ENCODE data around the gene LCN6. TPM values are rescaled to one million over a fixed set of nuclear protein-coding genes. Genes with fewer than 3 reads are reported as not detected.

The LCN6 gene
- total RNA-seq, 1 experiment from 2014 or later, result not detected

DNA sequence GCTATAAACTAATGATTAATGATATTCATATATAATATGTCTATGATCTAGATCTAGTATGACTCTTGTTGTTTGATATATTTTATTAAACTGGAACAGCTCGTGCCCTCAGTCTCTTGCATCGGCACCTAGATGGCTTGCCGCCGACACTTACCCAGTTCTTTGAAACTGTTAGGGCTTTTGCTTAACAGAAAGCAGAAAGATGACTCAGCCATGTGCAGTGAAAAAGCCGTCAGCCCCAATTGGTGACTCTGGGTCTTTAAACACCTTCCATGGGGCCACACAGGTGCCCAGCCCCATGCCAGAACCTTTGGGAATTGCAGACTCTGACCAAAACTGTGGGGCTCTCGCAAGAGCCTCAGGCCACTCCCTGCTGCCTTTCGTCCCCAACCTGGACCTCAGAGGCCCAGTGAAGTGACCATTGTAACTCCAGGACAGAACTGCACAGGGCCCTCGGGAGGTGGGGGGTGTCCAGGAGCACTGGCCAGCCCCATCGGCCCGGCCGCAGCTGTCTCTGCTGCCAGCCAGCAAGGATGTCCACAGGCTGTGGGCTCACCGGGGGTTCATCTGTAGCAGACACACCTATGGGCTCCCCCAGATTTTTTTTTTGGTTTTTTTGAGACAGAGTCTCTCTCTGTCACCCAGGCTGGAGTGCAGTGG, 13.4 kb downstream of the LCN6 start:
- Histone ChIP-seq H3K9me3 (ENCODE audit: control insufficient read depth, low read depth, low read length) (no peaks in the 10 kb centered on the region), H3K27ac (ENCODE audit: insufficient read length, low read depth, low read length) (no peak overlapping the region), H2BK120ac (ENCODE audit: low read depth, low read length, poor library complexity, severe bottlenecking) (no peak overlapping the region), H2AK5ac (ENCODE audit: insufficient read length, low read length) (no peak overlapping the region), H2AFZ (ENCODE audit: low read length) (no peak overlapping the region), H3K56ac (ENCODE audit: insufficient read length, low read depth, low read length) (no peak overlapping the region), H3K4me1 (ENCODE audit: insufficient read depth, low read length) (no peaks in the 10 kb centered on the region), H3K9ac (ENCODE audit: extremely low read depth, insufficient read length, low read length) (no peak overlapping the region), H2BK12ac (ENCODE audit: insufficient read length, low read depth, low read length) (no peak overlapping the region), H2BK20ac (ENCODE audit: low read depth, low read length, poor library complexity, severe bottlenecking) (no peak overlapping the region), H3K27me3 (ENCODE audit: insufficient read depth, low read length) (no peaks in the 10 kb centered on the region), H3K4ac (ENCODE audit: low read depth, low read length) (no peak overlapping the region), H4K91ac (ENCODE audit: insufficient read length, low read depth, low read length) (no peak overlapping the region), H2BK5ac (ENCODE audit: insufficient read length, low read length) (no peak overlapping the region), H3K23ac (ENCODE audit: insufficient read length, low read depth, low read length) (no peak overlapping the region), H3K79me2 (ENCODE audit: insufficient read depth, low read length) (no peaks in the 10 kb centered on the region; the same call in 1 of the 2 replicates), H3K14ac (ENCODE audit: insufficient read depth, low read length) (no peak overlapping the region), H3K4me2 (ENCODE audit: insufficient read depth, insufficient read length, low read length) (no peak overlapping the region), H3K23me2 (ENCODE audit: insufficient read length, low read depth, low read length, poor library complexity, severe bottlenecking) (no peaks in the 10 kb centered on the region), H2BK15ac (ENCODE audit: low read depth, low read length) (no peak overlapping the region), H4K20me1 (ENCODE audit: control insufficient read depth, insufficient read depth, insufficient read length) (no peaks in the 10 kb centered on the region), H3K79me1 (ENCODE audit: insufficient read depth, low read depth, low read length, poor library complexity, severe bottlenecking) (no peaks in the 10 kb centered on the region), H4K8ac (replicated peaks; ENCODE audit: insufficient read length, low read depth, low read length) (no peak overlapping the region), H3K18ac (ENCODE audit: insufficient read length, low read depth, low read length) (no peak overlapping the region), H3T11ph (ENCODE audit: low read length) (no peak overlapping the region), H4K5ac (ENCODE audit: insufficient read length, low read depth, low read length) (no peak overlapping the region)
- no peaks in the 10 kb centered on the region; a peak in 1 of 7 replicates for H3K36me3 Mint-ChIP-seq (ENCODE audit: insufficient read depth in 1 of 3, low read depth in 3 of 3)
- TF ChIP-seq, protein P1, sequence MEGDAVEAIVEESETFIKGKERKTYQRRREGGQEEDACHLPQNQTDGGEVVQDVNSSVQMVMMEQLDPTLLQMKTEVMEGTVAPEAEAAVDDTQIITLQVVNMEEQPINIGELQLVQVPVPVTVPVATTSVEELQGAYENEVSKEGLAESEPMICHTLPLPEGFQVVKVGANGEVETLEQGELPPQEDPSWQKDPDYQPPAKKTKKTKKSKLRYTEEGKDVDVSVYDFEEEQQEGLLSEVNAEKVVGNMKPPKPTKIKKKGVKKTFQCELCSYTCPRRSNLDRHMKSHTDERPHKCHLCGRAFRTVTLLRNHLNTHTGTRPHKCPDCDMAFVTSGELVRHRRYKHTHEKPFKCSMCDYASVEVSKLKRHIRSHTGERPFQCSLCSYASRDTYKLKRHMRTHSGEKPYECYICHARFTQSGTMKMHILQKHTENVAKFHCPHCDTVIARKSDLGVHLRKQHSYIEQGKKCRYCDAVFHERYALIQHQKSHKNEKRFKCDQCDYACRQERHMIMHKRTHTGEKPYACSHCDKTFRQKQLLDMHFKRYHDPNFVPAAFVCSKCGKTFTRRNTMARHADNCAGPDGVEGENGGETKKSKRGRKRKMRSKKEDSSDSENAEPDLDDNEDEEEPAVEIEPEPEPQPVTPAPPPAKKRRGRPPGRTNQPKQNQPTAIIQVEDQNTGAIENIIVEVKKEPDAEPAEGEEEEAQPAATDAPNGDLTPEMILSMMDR (conservative IDR thresholded peaks at IDR 0.05), result no peak
- H3K9me3 Mint-ChIP-seq, result no peaks in the 10 kb centered on the region
- peaks cover 13% of the 10 kb centered on the region for H3K27me3 Mint-ChIP-seq (ENCODE audit: low read depth)
- peaks cover 0 to 7% of the 10 kb centered on the region in 2 experiments; a peak in 3 of 4 replicates for H3K4me1 Mint-ChIP-seq
- no peak overlapping the region for H3K27ac Mint-ChIP-seq
- H3K4me3 Mint-ChIP-seq, result no peak overlapping the region
- no CpG with 5 or more reads among the region's 12 CpGs for WGBS (ENCODE audit: extremely low coverage, insufficient read length, low lambda C conversion rate)
- DNase-seq, result no peak
